LNCaP clone FGC (cell line): Measurements from ENCODE around the gene RHOBTB3.

ENCODE experiments used
- DNase-seq: peaks from one replicate; pipeline ENCODE4 v3.0.0-alpha.2; 2011; ENCODE audit warnings: low read depth
- H3K4me3 ChIP-seq: 2 replicates; pipeline ENCODE4 v1.5.1; 2011; ENCODE audit warnings: mild to moderate bottlenecking, low read depth, low read length, control low read depth
- TF ChIP-seq, protein P1 (sequence below): IDR thresholded peaks from 2 replicates; pipeline ENCODE4 v1.5.1; 2012; ENCODE audit warnings: mild to moderate bottlenecking; ENCODE audit not compliant: control insufficient read depth, insufficient read depth; ENCODE audit errors: extremely low read depth

Gene RHOBTB3

DNA sequence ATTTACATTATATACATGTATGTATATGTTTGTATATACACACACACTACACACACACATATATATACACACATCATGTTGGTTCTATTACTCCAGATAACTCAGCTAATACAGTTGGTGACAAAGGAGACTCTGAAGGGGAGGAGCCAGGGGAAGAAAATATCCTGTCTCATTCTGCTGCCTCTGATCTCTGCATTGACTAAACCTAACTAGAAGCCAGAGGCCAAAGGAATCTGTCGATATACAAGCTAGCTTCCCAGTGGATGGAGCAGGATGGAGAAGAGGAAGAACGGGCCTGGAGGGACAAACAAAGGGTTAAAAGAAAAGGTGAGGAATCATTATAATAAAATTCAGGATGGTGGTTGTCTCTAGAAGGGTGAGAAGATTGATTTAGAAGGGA lies 13.7 kb upstream of the RHOBTB3 start:
- TF ChIP-seq, protein P1, sequence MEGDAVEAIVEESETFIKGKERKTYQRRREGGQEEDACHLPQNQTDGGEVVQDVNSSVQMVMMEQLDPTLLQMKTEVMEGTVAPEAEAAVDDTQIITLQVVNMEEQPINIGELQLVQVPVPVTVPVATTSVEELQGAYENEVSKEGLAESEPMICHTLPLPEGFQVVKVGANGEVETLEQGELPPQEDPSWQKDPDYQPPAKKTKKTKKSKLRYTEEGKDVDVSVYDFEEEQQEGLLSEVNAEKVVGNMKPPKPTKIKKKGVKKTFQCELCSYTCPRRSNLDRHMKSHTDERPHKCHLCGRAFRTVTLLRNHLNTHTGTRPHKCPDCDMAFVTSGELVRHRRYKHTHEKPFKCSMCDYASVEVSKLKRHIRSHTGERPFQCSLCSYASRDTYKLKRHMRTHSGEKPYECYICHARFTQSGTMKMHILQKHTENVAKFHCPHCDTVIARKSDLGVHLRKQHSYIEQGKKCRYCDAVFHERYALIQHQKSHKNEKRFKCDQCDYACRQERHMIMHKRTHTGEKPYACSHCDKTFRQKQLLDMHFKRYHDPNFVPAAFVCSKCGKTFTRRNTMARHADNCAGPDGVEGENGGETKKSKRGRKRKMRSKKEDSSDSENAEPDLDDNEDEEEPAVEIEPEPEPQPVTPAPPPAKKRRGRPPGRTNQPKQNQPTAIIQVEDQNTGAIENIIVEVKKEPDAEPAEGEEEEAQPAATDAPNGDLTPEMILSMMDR = no peak
- no peak for DNase-seq
- H3K4me3 ChIP-seq = no peak overlapping the region

DNA sequence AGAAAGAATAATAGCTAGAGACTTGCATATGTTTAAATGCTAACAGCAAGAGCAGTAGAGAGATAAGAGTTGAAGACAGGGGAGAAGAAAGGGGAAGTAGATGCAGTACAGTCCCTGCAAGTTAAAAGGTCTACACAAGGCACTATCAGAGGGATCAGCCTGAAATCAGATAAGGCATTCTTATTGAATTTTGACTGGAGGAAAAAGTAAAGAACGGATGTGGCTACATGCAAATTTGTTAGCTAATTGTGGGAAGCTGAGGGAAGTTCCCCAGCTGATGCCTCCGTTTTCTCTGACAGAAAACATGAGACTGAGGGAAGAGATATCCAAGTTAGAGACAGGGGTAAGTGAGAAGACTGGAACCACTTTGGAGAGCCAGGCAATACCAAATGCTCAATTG lies 12.9 kb upstream of the RHOBTB3 start:
- no peak for DNase-seq
- TF ChIP-seq, protein P1 = no peak
- H3K4me3 ChIP-seq = no peak overlapping the region

DNA sequence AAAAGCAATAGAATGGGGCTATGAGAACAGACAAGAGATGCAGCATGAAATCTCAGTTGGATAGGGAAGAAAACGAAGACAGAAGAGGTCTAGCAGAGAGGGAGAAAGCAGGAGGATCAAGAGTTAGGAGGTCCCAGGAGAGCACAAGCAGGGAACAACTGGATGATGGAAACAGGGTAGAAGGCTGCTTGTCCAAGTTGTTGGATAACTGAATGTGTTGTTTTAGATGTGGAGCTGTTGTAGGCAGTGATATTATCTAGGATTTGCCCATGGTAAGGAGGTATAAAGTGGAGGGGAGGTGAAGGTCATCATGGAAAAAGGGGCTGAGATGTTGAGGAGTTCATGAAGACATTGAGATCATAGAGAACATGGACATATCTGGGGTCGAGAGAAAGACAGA lies 12.4 kb upstream of the RHOBTB3 start:
- no peak for DNase-seq
- no peak overlapping the region for H3K4me3 ChIP-seq
- TF ChIP-seq, protein P1 = no peak

DNA sequence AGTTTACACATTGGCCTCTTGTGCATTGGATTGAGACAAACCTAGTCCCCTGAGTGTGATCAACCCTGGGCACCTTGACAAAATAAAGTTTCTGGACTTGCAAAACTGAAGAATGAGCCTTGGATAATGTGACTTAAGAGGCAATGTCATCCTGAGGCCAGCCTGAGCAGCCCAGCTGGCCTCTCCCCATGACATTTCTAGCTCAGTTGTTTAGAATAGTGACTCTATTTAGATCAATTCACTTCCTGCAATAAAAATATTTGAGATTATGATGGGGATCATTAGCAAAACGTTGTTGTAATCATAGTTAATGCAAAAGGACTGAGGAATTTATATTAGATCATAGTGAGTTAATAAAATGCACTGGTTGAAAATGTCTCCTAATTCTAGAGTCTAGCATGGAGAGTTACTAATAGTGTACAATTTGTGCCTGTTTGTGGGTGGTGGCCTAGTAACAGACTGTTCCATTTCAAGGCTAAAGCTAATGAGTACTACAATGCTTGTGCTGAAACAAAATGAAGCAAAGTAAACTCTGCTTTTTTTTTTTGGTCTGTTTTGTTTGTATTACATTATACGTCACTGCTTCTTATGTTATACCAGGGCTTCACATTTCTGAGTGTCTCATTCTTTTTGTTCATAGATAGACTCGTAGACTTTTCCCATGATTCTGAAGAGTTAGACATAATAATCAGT lies 10.9 kb upstream of the RHOBTB3 start:
- no peak overlapping the region for H3K4me3 ChIP-seq
- TF ChIP-seq, protein P1 = no peak
- DNase-seq = no peak

DNA sequence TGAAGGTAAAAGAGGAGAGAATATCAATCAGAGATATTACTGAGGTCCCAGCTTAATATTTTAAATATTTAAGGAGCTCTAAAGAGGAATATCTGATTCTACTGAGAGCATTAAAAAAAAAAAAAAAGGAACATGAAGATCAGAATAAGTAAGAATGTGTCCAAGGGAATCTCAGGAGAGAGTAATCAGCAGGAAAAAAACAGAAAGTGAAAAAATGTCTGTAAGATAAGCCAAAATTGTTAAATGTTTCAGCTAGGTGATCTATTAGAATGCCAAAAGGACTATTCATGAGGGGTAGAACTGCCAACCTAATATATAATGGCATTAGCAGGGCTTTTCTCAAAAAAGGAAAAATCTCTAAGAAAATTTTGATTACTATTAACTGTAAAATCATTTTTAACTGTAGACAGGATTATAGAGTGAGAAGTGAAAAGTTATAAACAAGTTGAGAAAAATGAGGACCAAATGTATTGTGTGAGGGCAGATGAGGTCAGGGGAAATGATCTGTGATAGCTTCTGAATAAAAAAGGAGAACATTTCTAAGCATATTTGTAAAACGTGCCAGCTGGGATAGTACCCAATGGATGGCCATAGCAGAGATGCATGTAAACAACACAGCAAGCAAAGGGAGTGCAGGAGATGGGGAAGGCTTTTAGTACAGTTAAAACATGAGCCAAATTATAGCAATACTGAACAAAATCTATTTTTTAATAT lies 9.4 kb upstream of the RHOBTB3 start:
- TF ChIP-seq, protein P1 = no peak
- no peak overlapping the region for H3K4me3 ChIP-seq
- no peak for DNase-seq

DNA sequence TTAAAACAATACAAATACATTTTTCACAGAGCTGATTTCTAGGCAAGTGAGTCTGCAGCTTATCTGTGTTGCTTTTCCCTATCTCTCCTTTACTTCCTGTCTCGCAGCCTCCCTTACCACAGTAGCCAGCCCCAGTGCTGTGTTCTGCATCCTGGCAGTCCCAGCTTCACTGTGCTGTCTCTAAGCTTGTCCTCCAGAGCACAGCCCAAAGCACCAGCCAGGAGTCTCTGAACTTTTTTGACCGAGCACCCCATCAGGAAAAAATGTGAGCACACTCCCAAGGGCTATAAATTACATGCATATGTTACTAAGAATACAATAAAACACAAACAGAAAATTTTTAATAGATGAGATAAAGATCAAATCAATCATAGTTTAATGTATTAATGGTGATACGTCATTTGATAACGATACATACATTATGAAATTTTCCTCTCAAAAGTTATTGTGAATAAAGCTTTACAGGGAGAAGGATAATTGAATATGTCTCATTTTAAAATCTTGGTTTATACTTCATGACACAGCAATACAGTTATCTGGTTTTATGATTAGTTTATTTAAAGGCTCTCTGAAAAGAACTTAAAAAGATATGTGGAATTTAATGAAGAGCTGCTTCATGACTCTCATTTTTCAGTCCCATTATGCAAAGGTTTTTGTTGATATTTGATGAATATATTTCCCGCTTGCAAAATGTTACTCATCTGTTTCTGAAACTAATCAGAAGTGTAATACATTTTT lies 7.3 kb upstream of the RHOBTB3 start:
- no peak for DNase-seq

More for the DNA sequence above, 7.3 kb upstream of the RHOBTB3 start:
- H3K4me3 ChIP-seq = no peak overlapping the region
- TF ChIP-seq, protein P1 = no peak
